Measurements from ENCODE around the gene ARF5.

DNA sequence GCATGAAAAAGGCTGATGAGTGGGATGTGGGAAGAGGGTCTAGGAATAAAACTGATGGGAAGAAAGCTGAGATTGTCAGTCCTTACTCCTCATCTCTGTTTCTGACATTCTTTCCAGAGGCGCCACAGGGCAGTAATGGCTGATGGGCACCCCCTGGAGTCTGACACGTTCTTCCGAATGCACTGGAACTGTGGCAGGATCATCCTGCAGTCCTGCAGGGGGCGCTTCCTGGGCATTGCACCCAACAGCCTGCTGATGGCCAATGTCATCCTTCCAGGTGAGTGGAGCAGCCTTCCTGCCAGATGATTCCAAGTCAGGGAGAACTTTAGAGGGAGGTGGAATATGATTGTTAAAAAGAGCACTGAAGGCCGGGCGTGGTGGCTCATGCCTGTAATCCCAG lies 10.1 kb downstream of the ARF5 start:
- TF ChIP-seq CTCF (IDR thresholded peaks at IDR 0.05) (no peak), EP300 (IDR thresholded peaks at IDR 0.05) (no peak)

All from esophagus muscularis mucosa (tissue), 3 donors.